GM21390 (cell line): ENCODE results near the gene PTAFR.

Source experiments
- ATAC-seq: cut with Tn5 transposase; IDR thresholded peaks from one replicate; pipeline ENCODE4 v1.9.1; 2021; ENCODE audit not compliant: unreplicated experiment

Gene PTAFR

GRCh38 chr1:28178690-28179485 lies 2.4 kb upstream of the PTAFR start:
- ATAC-seq, result no peak

GRCh38 chr1:28175955-28176485 lies 470 bp downstream of the PTAFR start:
- ATAC-seq, result no peak

GRCh38 chr1:28173980-28174297 lies 2.6 kb downstream of the PTAFR start:
- no peak for ATAC-seq

GRCh38 chr1:28173151-28173979 lies 3.1 kb downstream of the PTAFR start:
- ATAC-seq, result no peak

- peak; percentile 51 for ATAC-seq
Measured at GRCh38 chr1:28172713-28173150, 3.8 kb downstream of the PTAFR start.

- no peak for ATAC-seq
Measured at GRCh38 chr1:28171246-28171645, 5.2 kb downstream of the PTAFR start.

- ATAC-seq, result no peak
Measured at GRCh38 chr1:28170001-28170596, 6.4 kb downstream of the PTAFR start.

- ATAC-seq, result no peak
Measured at GRCh38 chr1:28163496-28164161, 12.9 kb downstream of the PTAFR start.

GRCh38 chr1:28162151-28162550 lies 14.3 kb downstream of the PTAFR start:
- ATAC-seq, result no peak

- ATAC-seq, result no peak
Measured at GRCh38 chr1:28161751-28162150, 14.7 kb downstream of the PTAFR start.

GRCh38 chr1:28160782-28161266 lies 15.7 kb downstream of the PTAFR start:
- no peak for ATAC-seq

- no peak for ATAC-seq
Measured at GRCh38 chr1:28159680-28160079, 16.8 kb downstream of the PTAFR start.

GRCh38 chr1:28159243-28159642 lies 17.2 kb downstream of the PTAFR start:
- no peak for ATAC-seq

- ATAC-seq, result no peak
Measured at GRCh38 chr1:28157894-28158293, 18.6 kb downstream of the PTAFR start.

- no peak for ATAC-seq
Measured at GRCh38 chr1:28156821-28157220, 19.7 kb downstream of the PTAFR start.

GRCh38 chr1:28155628-28156027 lies 20.9 kb downstream of the PTAFR start:
- no peak for ATAC-seq

GRCh38 chr1:28154078-28154594 lies 22.4 kb downstream of the PTAFR start:
- ATAC-seq, result no peak

GRCh38 chr1:28150125-28150780 lies 26.2 kb downstream of the PTAFR start:
- ATAC-seq, result no peak

GRCh38 chr1:28148880-28149195 lies 27.7 kb downstream of the PTAFR start:
- no peak for ATAC-seq
